GM04504 (cell line): Measurements from ENCODE around the gene MSRB3.

ENCODE experiments used
- DNase-seq: peaks from one replicate; pipeline ENCODE4 v3.0.0-alpha.2; 2012; ENCODE audit warnings: low read depth

Gene MSRB3

DNA sequence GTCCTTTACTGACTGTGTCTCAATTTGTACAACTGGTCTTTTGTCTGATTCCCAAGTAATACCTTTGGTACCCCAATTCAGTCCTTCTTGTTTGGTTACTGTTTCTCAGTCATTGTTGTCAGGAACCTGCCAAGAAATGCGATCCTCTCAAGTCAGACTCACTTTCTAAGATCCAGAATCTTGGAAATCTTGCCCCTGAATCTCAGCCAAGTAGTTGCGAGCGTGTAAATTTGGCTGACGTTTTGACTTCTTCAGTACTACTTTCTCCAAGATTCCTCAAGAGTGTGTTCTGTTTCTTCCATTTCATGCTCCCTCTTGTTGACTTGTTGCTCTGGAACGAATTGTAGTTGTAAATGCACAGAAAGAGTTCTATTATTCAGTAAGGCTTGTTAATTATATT is 114.0 kb downstream of the MSRB3 start:
- DNase-seq, result no peak

DNA sequence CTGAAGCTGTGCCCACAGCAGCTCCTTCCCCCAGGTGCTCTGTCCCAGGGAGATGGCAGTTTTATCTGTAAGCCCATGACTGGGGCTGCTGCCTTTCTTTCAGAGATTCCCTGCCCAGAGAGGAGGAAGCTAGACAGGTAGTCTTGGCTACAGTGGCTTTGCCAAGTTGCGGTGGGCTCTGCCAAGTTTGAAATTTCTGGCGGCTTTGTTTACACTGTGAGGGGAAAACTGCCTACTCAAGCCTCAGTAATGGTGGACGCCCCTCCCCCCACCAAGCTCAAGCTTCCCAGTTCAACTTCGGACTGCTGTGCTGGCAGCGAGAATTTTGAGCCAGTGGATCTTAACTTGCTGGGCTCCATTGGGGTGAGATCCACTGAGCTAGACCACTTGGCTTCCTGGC is 124.7 kb downstream of the MSRB3 start:
- no peak for DNase-seq

GRCh38 chr12:65407388-65408149 is 129.1 kb downstream of the MSRB3 start:
- DNase-seq, result no peak

DNA sequence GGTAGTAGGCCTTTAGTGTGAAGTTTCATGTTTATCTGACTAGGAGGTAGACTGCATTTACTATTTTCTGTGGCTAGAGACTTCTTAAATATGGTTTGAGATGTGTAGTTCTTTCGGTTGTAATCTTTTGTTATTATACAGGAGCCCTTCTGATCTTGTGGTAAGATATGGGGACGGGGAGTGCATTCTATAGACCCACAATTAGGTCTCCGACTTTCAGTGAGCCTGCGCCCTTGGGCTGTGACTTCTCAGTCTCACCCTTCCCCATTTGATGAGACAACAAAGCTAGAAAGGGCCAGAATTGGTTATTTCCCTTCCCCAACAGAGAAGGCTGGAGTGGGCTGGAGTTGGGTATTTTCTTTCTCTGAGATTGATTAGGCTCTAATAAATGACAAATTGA is 130.0 kb downstream of the MSRB3 start:
- DNase-seq, result no peak

DNA sequence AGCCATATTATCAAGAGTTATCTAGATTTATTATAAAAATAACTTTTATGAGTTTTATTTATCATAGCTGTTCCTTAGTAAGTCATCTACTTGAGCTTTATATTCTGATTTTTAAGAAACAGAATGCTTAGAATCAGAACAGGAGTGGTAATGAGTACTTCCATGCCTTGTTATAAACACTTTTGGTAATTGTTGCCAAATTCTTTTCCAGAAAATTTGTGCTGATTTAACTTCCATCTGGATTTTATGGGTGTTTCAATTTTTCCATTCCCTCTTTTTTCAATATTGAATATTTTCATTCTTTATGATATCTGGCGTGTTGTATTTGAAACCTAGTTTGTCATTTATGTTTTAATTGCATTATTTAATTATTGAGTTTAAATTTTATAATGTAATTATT is 131.2 kb downstream of the MSRB3 start:
- no peak for DNase-seq

DNA sequence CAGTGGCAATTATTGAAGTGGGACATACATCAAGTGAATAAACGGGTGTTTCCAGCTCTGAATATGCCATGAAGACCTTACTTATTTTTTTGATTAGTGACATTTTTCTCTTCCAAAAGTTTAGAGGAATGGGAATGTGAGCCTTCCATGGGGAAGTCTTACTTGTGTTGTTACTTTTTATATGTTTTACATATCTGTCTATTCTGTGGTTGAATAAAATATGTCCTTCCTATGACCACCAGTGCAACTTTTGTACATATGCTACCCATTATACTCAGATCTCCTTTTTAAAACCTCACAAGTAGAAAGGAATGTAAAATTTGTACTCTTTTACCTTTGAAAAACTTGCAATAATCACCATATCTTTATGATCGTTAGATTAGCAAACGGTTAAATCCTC is 132.7 kb downstream of the MSRB3 start:
- no peak for DNase-seq

DNA sequence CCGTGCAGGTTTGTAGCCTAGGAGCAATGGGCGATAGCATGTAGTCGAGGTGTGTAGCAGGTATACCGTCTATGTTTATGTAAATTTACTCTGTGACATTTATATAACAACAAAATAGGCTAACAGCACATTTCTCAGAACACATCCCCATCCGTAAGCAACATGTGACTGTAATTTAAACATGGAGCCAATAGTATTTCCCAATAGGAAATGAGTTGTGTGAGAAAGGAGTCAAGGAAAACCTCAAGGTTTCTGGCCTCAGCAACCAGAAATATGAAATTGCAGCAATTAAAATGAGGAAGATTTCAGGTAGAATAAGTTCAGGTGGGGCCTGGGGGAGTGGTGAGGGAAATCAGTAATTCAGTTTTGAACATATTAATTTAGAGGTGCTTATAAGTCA is 136.0 kb downstream of the MSRB3 start:
- DNase-seq, result no peak

DNA sequence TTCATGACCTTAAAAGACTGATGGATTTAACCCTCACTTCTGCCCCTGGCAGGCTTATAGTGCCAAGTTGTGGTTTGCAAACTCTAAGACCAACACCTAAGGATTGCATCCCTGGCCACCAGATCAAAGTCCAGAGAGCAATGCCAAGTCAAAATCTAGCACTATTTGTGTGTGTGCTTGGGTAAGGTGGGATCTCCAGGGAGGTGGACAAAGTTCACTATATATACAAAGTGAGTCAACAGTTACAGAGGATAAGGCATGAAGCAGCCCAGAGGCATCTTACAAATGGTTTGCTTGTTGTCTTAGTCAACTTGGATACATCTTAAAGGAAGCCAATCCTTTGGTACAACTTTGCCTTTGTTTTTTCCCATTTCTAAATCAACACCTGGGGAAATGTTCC is 137.3 kb downstream of the MSRB3 start:
- no peak for DNase-seq

DNA sequence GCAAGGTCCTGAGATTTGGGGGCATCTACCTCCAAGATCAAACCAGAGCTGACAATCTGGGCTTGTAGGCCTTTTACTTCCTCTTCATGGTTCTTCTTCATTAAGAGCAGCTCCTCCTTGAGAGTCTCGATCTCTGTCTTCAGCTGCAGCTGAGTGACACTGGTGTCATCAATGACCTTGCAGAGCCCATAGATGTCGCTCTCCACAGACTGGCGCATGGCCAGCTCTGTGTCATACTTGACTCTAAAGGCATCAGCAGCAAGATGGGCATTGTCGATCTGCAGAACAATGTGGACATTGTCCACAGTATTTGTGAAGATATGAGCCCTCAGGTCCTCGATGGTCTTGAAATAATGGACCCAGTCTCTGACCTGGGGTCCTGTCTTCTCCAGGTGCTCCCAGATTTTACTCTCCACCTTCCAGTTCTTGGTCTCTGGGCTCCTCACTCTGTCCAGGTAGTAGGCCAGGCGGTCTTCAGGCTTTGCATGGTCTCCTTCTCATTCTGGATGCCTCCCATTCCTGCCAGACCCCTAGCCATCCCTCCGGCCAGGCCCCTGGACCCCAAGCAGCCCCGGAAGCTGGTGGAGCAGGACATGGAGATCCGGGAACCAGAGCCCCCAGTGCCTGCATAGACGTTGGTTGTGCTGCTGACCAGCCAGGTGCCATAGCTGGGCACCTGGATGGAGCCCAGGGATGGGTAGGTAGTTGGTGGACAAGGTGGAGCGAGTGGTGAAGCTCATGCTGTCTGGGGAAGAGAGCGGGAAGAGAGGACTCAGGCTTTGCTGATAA is 141.0 kb downstream of the MSRB3 start:
- DNase-seq, result no peak

DNA sequence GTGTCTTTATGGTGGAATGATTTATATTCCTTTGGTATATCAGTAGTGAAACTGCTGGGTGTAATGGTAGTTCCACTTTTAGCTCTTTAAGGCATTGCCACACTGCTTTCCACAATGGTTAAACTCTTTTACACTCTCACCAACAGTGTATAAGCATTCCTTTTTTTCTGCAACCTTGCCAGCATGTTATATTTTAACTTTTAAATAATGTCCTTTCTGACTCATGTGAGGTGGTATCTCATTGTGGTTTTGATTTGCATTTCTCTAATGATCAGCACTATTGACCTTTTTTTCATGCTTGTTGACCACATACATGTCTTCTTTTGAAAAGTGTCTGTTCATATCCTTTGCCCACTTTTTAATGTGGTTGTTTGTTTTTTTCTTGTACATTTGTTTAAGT is 142.5 kb downstream of the MSRB3 start:
- no peak for DNase-seq

DNA sequence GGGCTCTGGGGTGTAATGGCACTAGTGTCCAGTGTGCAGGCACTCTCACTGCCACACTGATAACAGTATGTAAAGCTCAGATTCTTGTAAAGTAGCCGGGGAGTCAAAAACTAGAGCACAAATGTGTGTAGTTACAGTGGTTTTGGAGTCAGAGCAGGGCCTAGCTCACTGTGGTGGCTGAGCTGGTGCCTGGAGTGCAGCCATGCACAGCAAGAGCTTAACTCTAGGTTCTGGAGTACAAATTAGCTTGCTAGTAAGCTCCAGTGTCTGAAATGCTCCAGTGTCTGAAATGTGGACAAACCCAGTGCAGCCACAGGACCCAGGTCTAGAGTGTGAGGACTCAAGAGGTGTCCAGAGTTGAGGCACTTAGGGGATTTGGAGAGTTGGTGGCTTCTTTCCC is 149.2 kb downstream of the MSRB3 start:
- no peak for DNase-seq

GRCh38 chr12:65430006-65430405 is 151.5 kb downstream of the MSRB3 start:
- no peak for DNase-seq

DNA sequence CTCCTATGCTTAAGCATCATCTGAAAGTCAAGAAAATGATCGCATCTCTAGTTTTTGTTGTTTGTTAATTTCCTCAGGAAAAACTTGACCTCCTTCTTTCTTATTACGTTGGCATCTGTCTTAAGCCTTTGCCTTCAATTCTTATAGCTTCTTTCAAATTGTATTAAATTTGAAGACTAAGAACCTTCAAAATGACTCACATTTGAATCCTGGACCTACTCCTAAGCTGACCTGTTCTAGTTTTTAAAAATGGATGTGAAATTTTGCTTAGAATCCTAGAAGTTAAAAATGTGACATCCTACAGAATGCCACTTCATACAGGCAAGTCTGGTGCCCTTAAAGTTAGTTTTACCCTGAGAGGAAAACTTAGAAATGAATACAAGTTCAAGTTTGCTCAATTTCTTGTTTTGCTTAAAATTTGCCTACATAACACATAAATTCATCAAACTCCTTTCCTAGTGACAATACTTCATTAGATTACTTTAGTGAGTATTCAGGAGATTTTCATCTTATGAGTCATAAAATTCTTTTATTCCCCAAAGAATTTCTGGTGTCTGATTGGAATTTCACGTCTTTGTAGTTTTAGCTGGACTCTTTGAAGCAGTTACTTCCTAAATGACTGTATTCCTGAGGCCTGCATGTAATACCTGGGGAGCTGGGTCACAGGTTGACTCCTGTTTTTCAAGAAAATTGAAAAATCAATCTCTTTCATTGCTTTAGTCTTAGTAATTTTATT is 152.3 kb downstream of the MSRB3 start:
- DNase-seq, result no peak

- no peak for DNase-seq
These were observed 153.6 kb downstream of the MSRB3 start for GRCh38 chr12:65432114-65432513.

DNA sequence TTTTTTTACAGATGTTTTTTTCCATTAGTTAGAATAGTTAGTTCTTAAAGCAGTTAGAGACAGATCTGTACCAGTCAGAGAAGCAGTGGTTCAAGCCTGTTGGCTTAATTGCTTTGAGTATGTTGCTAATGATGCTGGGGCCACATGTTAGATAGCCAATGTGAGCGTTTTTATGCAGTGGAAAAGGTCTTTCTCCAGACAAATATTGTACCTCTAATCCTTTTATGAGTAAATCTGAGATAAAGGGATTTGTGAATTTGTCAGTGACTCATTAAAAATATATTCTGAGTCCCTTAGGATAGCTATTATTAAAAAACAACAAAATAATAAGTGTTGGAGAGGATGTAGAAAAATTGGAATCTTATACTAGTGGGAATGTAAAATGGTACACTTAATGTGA is 154.2 kb downstream of the MSRB3 start:
- DNase-seq, result no peak

- DNase-seq, result no peak
These were observed 156.3 kb downstream of the MSRB3 start for GRCh38 chr12:65434737-65435136.

- no peak for DNase-seq
These were observed 164.6 kb downstream of the MSRB3 start for GRCh38 chr12:65443038-65443437.

DNA sequence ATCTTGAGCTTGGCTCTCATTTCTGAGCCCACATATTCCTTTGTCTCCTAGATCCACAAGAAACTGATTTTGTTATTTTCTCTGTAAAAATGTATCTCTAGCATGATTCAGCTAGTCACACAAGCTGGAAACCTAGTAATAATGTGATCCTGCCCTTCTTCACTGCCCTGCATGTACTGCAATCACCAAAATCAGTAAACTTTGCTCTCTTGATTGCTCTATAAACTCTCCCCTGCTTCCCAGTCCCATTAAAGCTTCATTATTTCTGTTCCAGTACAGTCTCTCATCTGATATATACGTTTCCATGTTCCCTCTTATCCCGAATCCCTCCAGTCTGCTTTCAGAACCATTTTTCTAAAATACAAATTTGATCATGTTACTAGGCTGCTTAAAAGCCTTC is 166.5 kb downstream of the MSRB3 start:
- no peak for DNase-seq

DNA sequence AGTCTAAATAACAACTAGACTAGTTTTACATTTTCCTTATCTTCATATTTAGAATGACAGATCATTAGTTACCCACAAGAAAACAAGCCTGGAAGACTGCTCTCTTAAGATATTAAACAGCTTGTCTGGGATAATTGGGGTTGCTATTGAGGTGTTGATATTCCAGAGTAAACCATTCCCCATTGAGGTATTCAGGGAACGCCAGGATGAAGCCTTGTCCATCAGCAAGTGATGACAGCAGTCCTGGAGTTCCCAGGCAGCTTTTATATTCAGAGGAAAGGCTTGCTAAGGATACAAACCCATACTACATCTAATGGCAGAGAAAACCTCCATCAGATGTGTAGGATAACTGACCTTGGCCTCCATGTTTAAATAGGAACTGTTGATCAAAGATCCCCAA is 168.4 kb downstream of the MSRB3 start:
- no peak for DNase-seq

GRCh38 chr12:65449400-65449799 is 170.9 kb downstream of the MSRB3 start:
- no peak for DNase-seq

DNA sequence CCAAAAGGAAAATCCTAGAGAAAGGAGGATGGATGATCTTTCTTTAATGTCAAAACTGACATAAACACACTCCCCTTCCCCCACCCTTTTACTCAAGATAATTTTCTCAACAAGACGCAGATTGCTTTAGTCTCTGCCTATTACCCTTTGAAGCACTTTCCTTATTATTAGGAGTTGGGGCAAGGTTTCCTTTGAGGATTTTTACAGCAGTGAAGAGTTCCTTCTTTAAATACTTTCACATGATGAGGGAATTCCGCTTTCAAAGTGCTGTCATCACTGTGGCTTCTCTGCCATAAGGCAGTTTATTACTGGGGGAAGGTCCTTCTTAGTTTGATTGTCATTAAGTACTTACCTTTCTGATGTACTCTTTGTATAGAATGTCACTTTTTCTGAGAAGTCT is 172.1 kb downstream of the MSRB3 start:
- no peak for DNase-seq

DNA sequence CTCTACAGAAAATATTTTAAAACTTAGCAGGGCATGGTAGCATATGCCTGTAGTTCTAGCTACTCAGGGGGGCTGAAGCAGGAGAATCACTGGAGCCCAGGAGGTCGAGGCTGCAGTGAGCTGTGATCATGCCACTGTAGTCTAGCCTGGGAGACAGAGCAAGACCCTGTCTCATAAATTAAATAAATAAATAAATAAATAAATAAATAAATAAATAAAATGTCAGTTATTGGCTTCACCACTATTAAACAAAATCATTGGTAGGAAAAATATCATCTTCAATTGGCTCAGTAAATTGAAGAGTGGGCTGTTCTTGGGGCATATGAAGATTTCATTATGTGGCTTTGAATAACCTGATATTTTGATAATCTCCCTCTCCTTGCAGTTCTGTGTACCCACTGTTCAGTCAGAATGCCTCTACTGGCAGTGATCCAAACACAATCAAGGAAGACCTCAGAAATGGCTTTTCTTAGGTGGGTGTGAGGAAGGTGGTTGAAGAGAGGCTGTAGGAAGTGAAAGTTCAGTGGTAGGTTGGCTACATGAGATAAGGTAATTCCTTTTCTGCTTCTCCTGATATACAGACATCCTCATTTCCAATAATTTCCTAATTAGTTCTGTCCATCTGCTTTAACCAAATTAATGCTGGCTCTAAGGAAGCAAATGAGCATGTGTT is 175.8 kb downstream of the MSRB3 start:
- DNase-seq, result no peak
